Transverse colon (tissue), 3 donors: ENCODE data around the gene KCNAB2.

Source experiments
- CTCF ChIP-seq, 5 experiments: fragments of 200-600 bp in 3 of 5; fragments of 450-650 bp in 2 of 5; sonication (generic) in 3 of 5; IDR thresholded peaks; 1 replicate in 2 of 5; 2 replicates in 3 of 5; pipeline ENCODE4 v1.5.1; 2016 to 2017; ENCODE audit warnings: antibody characterized with exemption in 5 of 5, inconsistent platforms in 3 of 5, mild to moderate bottlenecking in 2 of 5, moderate library complexity in 1 of 5
- EP300 ChIP-seq: sonication (generic); formaldehyde crosslinking; IDR thresholded peaks from one replicate; pipeline ENCODE4 v1.6.1; 2017; ENCODE audit warnings: antibody characterized with exemption, low read depth

- TF ChIP-seq CTCF (IDR thresholded peaks at IDR 0.05) (no peak), EP300 (no peak)
Measured at GRCh38 chr1:6150006-6150938, 104.6 kb downstream of the KCNAB2 start.
